Measurements from ENCODE around the gene ADAM19.
"Not testable (repeated sequence)": the region's sequence is repeated elsewhere in the genome, so short reads cannot be mapped to it uniquely, and the experiment has no call there.

The ADAM19 gene

DNA sequence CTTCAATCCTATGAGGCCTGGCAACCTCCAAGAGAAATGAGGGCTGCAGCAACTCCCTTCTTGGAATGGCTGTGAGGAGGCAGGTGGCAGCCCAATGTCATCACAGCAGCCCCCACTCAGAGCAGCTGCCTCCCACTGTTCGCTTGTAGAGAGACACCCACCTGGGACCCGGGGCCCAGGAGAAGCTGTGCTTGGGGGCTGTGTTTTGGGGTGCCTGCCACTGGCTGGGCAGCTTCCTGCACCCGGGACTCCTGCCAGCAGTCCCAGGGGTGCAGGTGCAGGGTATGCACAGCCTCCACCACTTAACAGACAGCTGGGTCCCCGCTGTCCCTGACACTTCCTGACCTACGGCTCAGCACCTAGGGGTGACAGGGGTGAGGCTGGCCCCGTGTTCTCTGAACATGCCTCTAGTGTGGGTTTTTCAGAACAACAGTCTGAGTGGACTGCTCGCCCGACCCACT lies 89.3 kb downstream of the ADAM19 start:
- no peak for TF ChIP-seq CTCF (conservative IDR thresholded peaks at IDR 0.05; ENCODE audit: low read length)
- no peak for DNase-seq (ENCODE audit: low read depth)
- H3K4me3 ChIP-seq (ENCODE audit: low read length) = no peak overlapping the region

DNA sequence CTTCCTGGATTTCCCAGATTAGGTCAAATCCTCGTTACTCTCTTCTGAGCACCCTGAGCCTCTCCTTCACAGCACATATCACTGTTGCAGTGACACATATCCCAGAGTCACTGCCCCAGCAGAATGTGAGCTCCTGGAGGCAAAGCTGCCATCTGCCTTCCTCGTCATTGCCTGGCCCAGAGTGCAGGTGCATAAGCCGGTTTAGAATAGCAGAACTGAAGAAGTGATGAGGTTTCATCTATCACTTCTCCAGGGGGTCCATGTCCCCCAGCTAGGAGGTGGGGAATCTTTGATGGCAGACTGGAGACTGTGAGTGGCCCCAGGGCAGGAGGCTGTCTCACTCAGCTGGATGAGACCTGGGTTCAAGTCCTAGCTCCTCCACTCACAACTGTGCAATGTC lies 89.8 kb downstream of the ADAM19 start:
- no peak overlapping the region for H3K4me3 ChIP-seq (ENCODE audit: low read length)
- no peak for DNase-seq (ENCODE audit: low read depth)
- TF ChIP-seq CTCF (conservative IDR thresholded peaks at IDR 0.05; ENCODE audit: low read length) = no peak

DNA sequence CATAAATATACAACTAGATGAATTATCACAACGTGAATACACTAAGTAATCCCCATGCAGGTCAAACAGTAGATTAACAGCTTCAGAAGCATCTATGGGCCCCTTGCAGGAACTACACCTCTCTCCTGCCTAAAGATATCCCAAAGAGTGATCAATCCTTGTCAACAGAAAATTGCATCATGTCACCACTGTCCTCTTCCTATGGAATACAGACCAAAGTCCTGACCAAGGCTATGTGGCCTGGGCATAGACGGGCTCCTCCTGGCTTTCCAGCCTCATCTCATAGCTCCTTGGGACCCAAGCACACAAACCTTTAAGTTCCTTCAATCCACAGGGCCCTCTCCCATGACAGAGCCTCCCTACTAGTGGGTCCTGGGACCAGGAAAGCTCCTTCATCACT lies 90.2 kb downstream of the ADAM19 start:
- no peak for DNase-seq (ENCODE audit: low read depth)
- no peak for TF ChIP-seq CTCF (conservative IDR thresholded peaks at IDR 0.05; ENCODE audit: low read length)

GRCh38 chr5:157484768-157485167 lies 90.8 kb downstream of the ADAM19 start:
- DNase-seq (ENCODE audit: low read depth) = peak; percentile 89
- H3K4me3 ChIP-seq (ENCODE audit: low read length) = no peak overlapping the region
- no peak for TF ChIP-seq CTCF (conservative IDR thresholded peaks at IDR 0.05; ENCODE audit: low read length)

More for the DNA sequence above, 90.2 kb downstream of the ADAM19 start:
- no peak overlapping the region for H3K4me3 ChIP-seq (ENCODE audit: low read length)

GRCh38 chr5:157482702-157483101 lies 92.9 kb downstream of the ADAM19 start:
- H3K4me3 ChIP-seq (ENCODE audit: low read length); DNase-seq (ENCODE audit: low read depth): not testable (repeated sequence)

GRCh38 chr5:157481666-157482065 lies 93.9 kb downstream of the ADAM19 start:
- no peak overlapping the region for H3K4me3 ChIP-seq (ENCODE audit: low read length)
- no peak for TF ChIP-seq CTCF (conservative IDR thresholded peaks at IDR 0.05; ENCODE audit: low read length)
- DNase-seq (ENCODE audit: low read depth) = no peak

GRCh38 chr5:157481265-157481664 lies 94.3 kb downstream of the ADAM19 start:
- H3K4me3 ChIP-seq (ENCODE audit: low read length) = no peak overlapping the region
- TF ChIP-seq CTCF (conservative IDR thresholded peaks at IDR 0.05; ENCODE audit: low read length) = no peak
- no peak for DNase-seq (ENCODE audit: low read depth)
